ENCODE data around the gene CALD1. TPM values are rescaled to one million over a fixed set of nuclear protein-coding genes. Genes with fewer than 3 reads are reported as not detected.

Gene CALD1
- total RNA-seq, 6 donors from 2014 or later = 98.6 to 156 (median 124) TPM

DNA sequence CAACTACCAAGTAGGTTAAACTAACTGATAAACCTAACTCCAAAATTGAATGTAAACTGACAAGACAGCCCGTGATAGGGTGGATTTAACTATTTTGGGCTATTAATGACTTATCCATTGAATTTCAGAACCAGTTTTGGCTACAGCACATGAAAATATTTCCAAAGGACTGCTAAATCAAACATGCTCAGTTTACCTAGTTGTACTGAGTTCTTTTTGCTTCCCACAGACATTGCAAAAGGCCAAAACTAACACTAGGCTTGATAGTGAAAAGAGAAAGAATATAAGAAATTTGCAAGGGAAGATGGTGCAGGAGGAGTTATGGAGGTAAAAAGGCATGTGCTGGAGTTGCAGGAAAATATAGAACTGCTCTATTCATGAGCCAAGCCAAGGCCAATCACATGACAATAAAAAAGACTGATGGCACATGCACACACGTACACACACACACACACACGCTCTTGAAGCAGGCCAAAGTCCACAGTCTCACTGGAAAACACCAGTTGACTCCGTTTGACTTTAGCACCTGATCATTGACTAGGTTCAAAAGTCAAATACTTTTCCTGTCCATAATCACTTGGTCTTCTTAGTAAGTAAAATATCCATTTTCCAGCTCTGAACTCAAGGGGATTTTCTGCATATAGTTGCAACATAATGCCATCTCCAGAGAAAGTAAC lies 130.9 kb downstream of the CALD1 start:
- DNase-seq (no peak), ATAC-seq (ENCODE audit: low FRiP score in 2 of 2) (no peak)
- Histone ChIP-seq H3K36me3 (no peaks in the 10 kb centered on the region), H3K4me1 (no peaks in the 10 kb centered on the region), H3K9me3 (no peaks in the 10 kb centered on the region), H3K27ac (no peak overlapping the region), H3K4me3 (no peak overlapping the region), H3K27me3 (no peaks in the 10 kb centered on the region)
- no peak for TF ChIP-seq POLR2AphosphoS5 (IDR thresholded peaks at IDR 0.05)
- no peak for TF ChIP-seq POLR2A (IDR thresholded peaks at IDR 0.05)
- TF ChIP-seq, protein P1, sequence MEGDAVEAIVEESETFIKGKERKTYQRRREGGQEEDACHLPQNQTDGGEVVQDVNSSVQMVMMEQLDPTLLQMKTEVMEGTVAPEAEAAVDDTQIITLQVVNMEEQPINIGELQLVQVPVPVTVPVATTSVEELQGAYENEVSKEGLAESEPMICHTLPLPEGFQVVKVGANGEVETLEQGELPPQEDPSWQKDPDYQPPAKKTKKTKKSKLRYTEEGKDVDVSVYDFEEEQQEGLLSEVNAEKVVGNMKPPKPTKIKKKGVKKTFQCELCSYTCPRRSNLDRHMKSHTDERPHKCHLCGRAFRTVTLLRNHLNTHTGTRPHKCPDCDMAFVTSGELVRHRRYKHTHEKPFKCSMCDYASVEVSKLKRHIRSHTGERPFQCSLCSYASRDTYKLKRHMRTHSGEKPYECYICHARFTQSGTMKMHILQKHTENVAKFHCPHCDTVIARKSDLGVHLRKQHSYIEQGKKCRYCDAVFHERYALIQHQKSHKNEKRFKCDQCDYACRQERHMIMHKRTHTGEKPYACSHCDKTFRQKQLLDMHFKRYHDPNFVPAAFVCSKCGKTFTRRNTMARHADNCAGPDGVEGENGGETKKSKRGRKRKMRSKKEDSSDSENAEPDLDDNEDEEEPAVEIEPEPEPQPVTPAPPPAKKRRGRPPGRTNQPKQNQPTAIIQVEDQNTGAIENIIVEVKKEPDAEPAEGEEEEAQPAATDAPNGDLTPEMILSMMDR (IDR thresholded peaks at IDR 0.05) = no peak
- no peak for TF ChIP-seq EP300 (IDR thresholded peaks at IDR 0.05)
- 84 to 86% methylated on average over 4 of the region's 4 CpGs for WGBS, 2 donors

DNA sequence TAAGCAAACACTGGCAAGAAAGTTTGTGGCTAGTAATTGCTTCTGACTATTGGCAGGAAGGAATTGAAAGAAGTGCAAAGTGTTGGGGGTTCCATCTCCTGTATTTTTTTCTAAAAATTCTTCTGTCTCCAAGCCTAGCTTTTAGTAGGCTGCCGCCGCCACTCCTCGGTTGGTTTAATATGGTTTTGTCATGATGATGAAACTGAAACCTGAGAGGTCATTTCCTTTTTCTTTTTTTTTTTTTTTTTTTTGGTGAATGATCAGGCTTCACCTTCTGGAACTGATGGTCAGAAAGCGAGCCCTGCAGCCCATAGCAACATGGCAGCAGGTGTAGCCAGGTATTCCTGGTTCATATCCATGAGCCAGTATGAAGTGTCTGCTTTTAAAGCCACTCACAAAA lies 131.5 kb downstream of the CALD1 start:
- no peaks in the 10 kb centered on the region for H3K27me3 ChIP-seq
- 92 to 94% methylated on average over 4 of the region's 4 CpGs for WGBS, 2 donors
- ATAC-seq (ENCODE audit: low FRiP score in 2 of 2) (no peak), DNase-seq (no peak)
- H3K4me1 ChIP-seq = no peaks in the 10 kb centered on the region
- no peak overlapping the region for H3K27ac ChIP-seq
- no peaks in the 10 kb centered on the region for H3K9me3 ChIP-seq
- H3K36me3 ChIP-seq = no peaks in the 10 kb centered on the region
- TF ChIP-seq POLR2AphosphoS5 (IDR thresholded peaks at IDR 0.05) = no peak
- no peak for TF ChIP-seq POLR2A (IDR thresholded peaks at IDR 0.05)
- TF ChIP-seq, protein P1 (IDR thresholded peaks at IDR 0.05) = no peak
- no peak for TF ChIP-seq EP300 (IDR thresholded peaks at IDR 0.05)
- H3K4me3 ChIP-seq = no peak overlapping the region

DNA sequence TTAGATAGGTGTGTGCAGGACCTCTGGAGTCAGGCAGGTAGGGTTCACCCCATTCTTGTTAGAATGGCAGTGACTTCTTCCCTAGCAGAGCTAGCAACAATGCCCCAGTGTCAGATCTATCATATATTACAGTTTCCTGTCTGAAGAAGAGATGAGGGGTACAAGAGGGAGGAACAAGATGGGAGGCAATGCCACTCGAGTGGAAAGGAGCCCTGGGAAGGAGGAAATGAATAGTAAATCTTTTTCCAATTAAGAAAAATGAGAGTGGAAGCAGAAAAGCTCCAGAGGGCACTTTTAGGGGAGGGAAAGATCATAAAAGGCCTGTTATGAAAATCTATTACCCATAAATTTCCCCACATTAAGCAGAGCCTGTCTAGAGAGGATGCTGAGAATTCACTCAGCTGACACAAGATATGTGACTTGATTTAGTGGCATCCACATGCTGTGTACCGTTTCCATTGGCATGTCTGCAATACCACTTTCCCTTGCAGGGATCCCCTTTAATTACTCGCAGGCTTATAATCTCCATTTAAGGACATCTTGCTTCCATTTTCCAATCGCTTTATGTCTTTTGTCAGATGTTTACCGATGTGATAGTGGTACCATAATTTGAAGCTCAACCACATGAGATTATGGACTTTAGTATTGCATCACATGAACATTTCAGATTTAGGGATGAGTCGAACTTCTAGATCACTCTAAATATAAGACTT lies 136.9 kb downstream of the CALD1 start:
- Histone ChIP-seq H3K4me1 (peaks cover 0 to 6% (median 0%) of the 10 kb centered on the region in 4 donors), H3K27ac (no peak overlapping the region), H3K27me3 (no peaks in the 10 kb centered on the region), H3K9me3 (no peaks in the 10 kb centered on the region), H3K36me3 (no peaks in the 10 kb centered on the region), H3K4me3 (no peak overlapping the region)
- WGBS, 2 donors = 84 to 85% methylated on average over 6 of the region's 6 CpGs
- ATAC-seq (ENCODE audit: low FRiP score in 2 of 2) (no peak), DNase-seq (no peak)
- TF ChIP-seq, protein P1 (IDR thresholded peaks at IDR 0.05) = no peak
- no peak for TF ChIP-seq EP300 (IDR thresholded peaks at IDR 0.05)
- TF ChIP-seq POLR2AphosphoS5 (IDR thresholded peaks at IDR 0.05) = no peak
- TF ChIP-seq POLR2A (IDR thresholded peaks at IDR 0.05) = no peak

DNA sequence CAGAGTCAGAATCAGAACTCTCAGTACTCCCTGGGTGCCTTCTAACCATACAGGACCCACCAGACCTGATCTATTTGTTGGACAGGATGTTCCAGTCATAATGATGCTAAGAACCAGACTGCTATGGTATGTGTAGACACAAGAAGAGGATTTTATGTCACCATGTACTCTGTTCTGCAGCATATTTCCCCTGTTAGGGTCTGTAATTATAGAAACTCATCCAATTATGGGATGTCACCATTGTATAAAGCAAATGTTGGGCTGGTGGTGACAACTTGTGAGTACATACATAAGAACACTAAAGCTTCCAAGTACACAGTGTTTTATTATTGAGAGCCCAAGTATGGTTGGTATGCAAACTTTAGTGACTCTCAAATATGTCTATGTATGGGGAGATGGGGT lies 139.8 kb downstream of the CALD1 start:
- DNase-seq = no peak
- TF ChIP-seq POLR2A (IDR thresholded peaks at IDR 0.05) (no peak), POLR2AphosphoS5 (IDR thresholded peaks at IDR 0.05) (no peak), EP300 (IDR thresholded peaks at IDR 0.05) (no peak)
- TF ChIP-seq, protein P1 (IDR thresholded peaks at IDR 0.05) = no peak
- Histone ChIP-seq H3K4me3 (no peak overlapping the region), H3K27ac (no peak overlapping the region), H3K36me3 (no peaks in the 10 kb centered on the region), H3K27me3 (no peaks in the 10 kb centered on the region), H3K9me3 (no peaks in the 10 kb centered on the region), H3K4me1 (peaks cover 0 to 6% (median 0%) of the 10 kb centered on the region in 4 donors)
- ATAC-seq (ENCODE audit: low FRiP score in 2 of 2) = no peak

Data from upper lobe of left lung (tissue), 6 donors.